LNCaP clone FGC (cell line): Measurements from ENCODE around the gene TMEM132D.
"Not testable (repeated sequence)": the region's sequence is repeated elsewhere in the genome, so short reads cannot be mapped to it uniquely, and the experiment has no call there.

Experiments used
- DNase-seq: peaks from one replicate; pipeline ENCODE4 v3.0.0-alpha.2; 2011; ENCODE audit warnings: low read depth
- H3K4me3 ChIP-seq: 2 replicates; pipeline ENCODE4 v1.5.1; 2011; ENCODE audit warnings: mild to moderate bottlenecking, low read depth, low read length, control low read depth
- TF ChIP-seq, protein P1 (sequence below): IDR thresholded peaks from 2 replicates; pipeline ENCODE4 v1.5.1; 2012; ENCODE audit warnings: mild to moderate bottlenecking; ENCODE audit not compliant: control insufficient read depth, insufficient read depth; ENCODE audit errors: extremely low read depth

The TMEM132D gene

DNA sequence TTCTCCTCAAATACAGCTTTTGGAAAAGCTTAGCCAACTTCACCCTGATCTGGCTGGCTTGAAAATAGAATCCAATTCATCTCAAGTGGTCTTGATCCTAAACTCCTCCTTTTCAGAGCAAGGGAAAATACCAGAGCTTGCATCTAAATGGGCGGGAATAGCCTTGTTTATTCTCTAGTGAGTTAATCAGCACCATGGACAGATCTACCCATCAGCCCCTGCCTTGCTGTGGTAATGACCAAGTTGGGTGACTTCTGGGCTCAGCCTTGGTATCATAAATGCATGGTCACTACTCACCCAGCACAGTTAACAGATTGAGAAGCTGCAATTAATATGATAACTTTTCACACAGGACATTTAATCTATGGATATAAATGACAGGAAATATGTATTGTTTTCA, 853.9 kb downstream of the TMEM132D start:
- H3K4me3 ChIP-seq = no peak overlapping the region
- TF ChIP-seq, protein P1, sequence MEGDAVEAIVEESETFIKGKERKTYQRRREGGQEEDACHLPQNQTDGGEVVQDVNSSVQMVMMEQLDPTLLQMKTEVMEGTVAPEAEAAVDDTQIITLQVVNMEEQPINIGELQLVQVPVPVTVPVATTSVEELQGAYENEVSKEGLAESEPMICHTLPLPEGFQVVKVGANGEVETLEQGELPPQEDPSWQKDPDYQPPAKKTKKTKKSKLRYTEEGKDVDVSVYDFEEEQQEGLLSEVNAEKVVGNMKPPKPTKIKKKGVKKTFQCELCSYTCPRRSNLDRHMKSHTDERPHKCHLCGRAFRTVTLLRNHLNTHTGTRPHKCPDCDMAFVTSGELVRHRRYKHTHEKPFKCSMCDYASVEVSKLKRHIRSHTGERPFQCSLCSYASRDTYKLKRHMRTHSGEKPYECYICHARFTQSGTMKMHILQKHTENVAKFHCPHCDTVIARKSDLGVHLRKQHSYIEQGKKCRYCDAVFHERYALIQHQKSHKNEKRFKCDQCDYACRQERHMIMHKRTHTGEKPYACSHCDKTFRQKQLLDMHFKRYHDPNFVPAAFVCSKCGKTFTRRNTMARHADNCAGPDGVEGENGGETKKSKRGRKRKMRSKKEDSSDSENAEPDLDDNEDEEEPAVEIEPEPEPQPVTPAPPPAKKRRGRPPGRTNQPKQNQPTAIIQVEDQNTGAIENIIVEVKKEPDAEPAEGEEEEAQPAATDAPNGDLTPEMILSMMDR = no peak
- DNase-seq = peak; percentile 3

DNA sequence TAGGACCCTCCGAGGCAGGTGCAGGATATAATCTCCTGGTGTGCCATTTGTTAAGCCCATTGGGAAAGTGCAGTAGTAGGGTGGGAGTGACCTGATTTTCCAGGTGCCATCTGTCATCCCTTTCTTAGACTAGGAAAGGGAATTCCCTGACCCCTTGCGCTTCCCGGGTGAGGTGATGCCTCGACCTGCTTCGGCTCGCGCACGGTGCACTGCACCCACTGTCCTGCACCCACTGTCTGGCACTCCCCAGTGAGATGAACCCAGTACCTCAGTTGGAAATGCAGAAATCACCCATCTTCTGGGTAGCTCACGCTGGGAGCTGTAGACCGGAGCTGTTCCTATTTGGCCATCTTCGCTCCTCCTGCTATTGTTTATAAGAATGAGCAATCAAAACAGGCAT, 860.5 kb downstream of the TMEM132D start:
- not testable (repeated sequence) for DNase-seq, H3K4me3 ChIP-seq

GRCh38 chr12:129036135-129036534, 867.7 kb downstream of the TMEM132D start:
- TF ChIP-seq, protein P1 = no peak

DNA sequence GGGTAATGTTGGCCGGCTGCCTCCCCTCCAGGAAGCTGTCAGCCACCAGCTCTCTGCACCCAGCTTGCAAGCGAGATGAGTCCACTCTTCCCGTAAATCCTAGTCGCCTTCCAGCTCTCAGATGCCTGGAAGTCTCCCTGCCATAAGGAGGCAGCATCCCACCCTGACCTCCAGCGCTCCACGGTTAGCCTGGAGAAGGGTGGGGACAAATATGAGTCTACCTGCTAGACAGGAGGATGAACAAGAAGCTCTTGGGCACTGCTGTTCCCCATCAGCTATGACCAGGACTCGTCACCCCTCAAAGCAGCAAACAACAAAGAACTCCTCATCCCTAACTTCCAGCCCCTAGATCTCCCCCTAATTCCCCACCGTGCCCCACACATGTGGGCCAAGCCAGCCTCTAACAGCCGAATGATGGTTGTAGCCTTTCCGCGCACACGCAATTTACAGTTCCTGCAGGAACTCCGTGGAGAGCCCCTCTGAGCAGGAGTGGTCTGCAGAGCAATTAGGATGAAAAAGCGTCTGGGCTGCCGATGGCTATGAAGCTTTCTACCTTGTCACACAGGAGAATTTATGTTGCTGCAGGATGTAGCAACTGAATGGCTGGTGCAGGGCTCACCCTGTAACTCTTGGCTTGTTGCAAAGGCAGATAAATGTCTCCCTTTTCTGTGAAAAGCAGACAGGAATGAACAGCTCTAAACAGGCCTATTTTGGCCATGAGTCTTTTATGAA, 869.1 kb downstream of the TMEM132D start:
- H3K4me3 ChIP-seq = no peak overlapping the region
- DNase-seq = no peak
- TF ChIP-seq, protein P1 = no peak

More at GRCh38 chr12:129036135-129036534, 867.7 kb downstream of the TMEM132D start:
- no peak for DNase-seq
- no peak overlapping the region for H3K4me3 ChIP-seq

DNA sequence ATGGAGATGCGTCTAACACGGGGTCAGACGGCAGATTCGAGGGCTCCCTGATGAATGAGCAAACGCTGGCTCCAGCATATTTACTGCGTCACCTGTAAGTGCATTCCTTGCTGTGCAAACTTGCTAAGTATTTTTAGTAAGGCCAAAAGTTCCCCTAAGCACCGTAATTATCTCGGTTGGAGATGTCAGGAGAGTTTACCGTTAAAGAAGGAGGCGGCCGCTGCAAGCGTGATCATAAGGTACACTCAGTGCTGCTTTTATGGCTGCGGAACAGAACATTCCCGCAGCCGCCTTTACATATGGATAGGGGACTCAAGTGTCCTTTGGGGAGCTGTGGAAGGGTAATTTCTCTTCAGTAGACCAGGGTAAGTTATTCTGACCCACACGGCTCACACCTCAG, 875.0 kb downstream of the TMEM132D start:
- H3K4me3 ChIP-seq = no peak overlapping the region
- TF ChIP-seq, protein P1 = no peak
- DNase-seq = no peak

- no peak for DNase-seq
- H3K4me3 ChIP-seq = no peak overlapping the region
- TF ChIP-seq, protein P1 = no peak
These were observed 878.8 kb downstream of the TMEM132D start for GRCh38 chr12:129025055-129025454.
